Liver (tissue), 3 donors: ENCODE results near the gene C2orf76.

Source experiments
- ATF3 ChIP-seq: IDR thresholded peaks from 2 replicates; pipeline ENCODE4 v1.6.1; 2016; ENCODE audit warnings: antibody characterized with exemption
- CTCF ChIP-seq: fragments of 150-350 bp; IDR thresholded peaks from 2 replicates; pipeline ENCODE4 v1.5.1; 2017; ENCODE audit warnings: improper control_type of control experiment, low read depth, low read length; ENCODE audit not compliant: missing input control
- EGR1 ChIP-seq, 2 donors: IDR thresholded peaks; 2 replicates each; pipeline ENCODE4 v1.6.1; 2016 to 2018; ENCODE audit warnings: antibody characterized with exemption in 2 of 2, low read depth in 2 of 2
- FOXA1 ChIP-seq: IDR thresholded peaks from 2 replicates; pipeline ENCODE4 v1.6.1; 2016; ENCODE audit warnings: antibody characterized with exemption
- GABPA ChIP-seq, 2 donors: IDR thresholded peaks in 1 of 2; conservative IDR thresholded peaks in 1 of 2; 2 replicates each; pipeline ENCODE4 v1.6.1; 2016; ENCODE audit warnings: antibody characterized with exemption in 2 of 2, mild to moderate bottlenecking in 1 of 2, moderate library complexity in 1 of 2
- HNF4G ChIP-seq: IDR thresholded peaks from 2 replicates; pipeline ENCODE4 v1.6.1; 2016; ENCODE audit warnings: antibody characterized with exemption
- MAX ChIP-seq: IDR thresholded peaks from 2 replicates; pipeline ENCODE4 v1.6.1; 2016; ENCODE audit warnings: antibody characterized with exemption
- RAD21 ChIP-seq, 2 donors: IDR thresholded peaks; 2 replicates each; pipeline ENCODE4 v1.6.1; 2016; ENCODE audit warnings: antibody characterized with exemption in 2 of 2, mild to moderate bottlenecking in 2 of 2
- REST ChIP-seq: IDR thresholded peaks from 2 replicates; pipeline ENCODE4 v1.6.1; 2016; ENCODE audit warnings: antibody characterized with exemption, mild to moderate bottlenecking
- RXRA ChIP-seq, 2 donors: IDR thresholded peaks; 2 replicates each; pipeline ENCODE4 v1.6.1; 2017 to 2018; ENCODE audit warnings: antibody characterized with exemption in 2 of 2, mild to moderate bottlenecking in 1 of 2
- SP1 ChIP-seq: IDR thresholded peaks from 2 replicates; pipeline ENCODE4 v1.6.1; 2018; ENCODE audit warnings: antibody characterized with exemption, mild to moderate bottlenecking
- TAF1 ChIP-seq: conservative IDR thresholded peaks from 2 replicates; pipeline ENCODE4 v1.6.1; 2016; ENCODE audit warnings: antibody characterized with exemption, mild to moderate bottlenecking
- YY1 ChIP-seq: IDR thresholded peaks from 2 replicates; pipeline ENCODE4 v1.6.1; 2016; ENCODE audit warnings: antibody characterized with exemption, mild to moderate bottlenecking
- ZBTB33 ChIP-seq: IDR thresholded peaks from 2 replicates; pipeline ENCODE4 v1.6.1; 2016; ENCODE audit warnings: antibody characterized with exemption
- donor health status: healthy.
- donor health status: healthy.

- TF ChIP-seq CTCF (no peak), REST (no peak), TAF1 (no peak), YY1 (no peak), FOXA1 (no peak), GABPA (IDR thresholded peaks at IDR 0.05 in 1 of 2, conservative IDR thresholded peaks at IDR 0.05 in 1 of 2) (no peak), SP1 (no peak), RXRA (IDR thresholded peaks at IDR 0.05) (no peak), RAD21 (IDR thresholded peaks at IDR 0.05) (no peak), MAX (no peak), EGR1 (IDR thresholded peaks at IDR 0.05; ENCODE audit: low read depth in 2 of 2) (no peak), ATF3 (no peak), HNF4G (no peak), ZBTB33 (no peak)
These were observed 109.4 kb downstream of the C2orf76 start for GRCh38 chr2:119257198-119257597.
